Osteoblast (primary cell): ENCODE data around the gene ZNF536. TPM values are rescaled to one million over a fixed set of nuclear protein-coding genes. Genes with fewer than 3 reads are reported as not detected.
A peak's percentile ranks its signal among the peaks of the same experiment; 100 is the strongest.

ENCODE experiments used
- DNase-seq: peaks from one replicate; pipeline ENCODE4 v3.0.0; 2011; ENCODE audit warnings: low spot score, mixed read lengths; ENCODE audit not compliant: insufficient read length; ENCODE audit errors: missing footprints
- H2AFZ ChIP-seq: 2 replicates; pipeline ENCODE4 v1.6.0; 2011; ENCODE audit warnings: mild to moderate bottlenecking, low read length
- H3K27ac ChIP-seq: 2 replicates; pipeline ENCODE4 v1.5.1; 2011; ENCODE audit warnings: mild to moderate bottlenecking, low read depth, low read length, moderate library complexity
- H3K27me3 ChIP-seq: 2 replicates; pipeline ENCODE4 v1.6.0; 2012; ENCODE audit warnings: mild to moderate bottlenecking, control low read depth, inconsistent platforms, low read length, moderate library complexity; ENCODE audit not compliant: insufficient read depth
- H3K36me3 ChIP-seq: 2 replicates; pipeline ENCODE4 v1.5.1; 2011; ENCODE audit warnings: mild to moderate bottlenecking, low read length, control low read depth, moderate library complexity; ENCODE audit not compliant: insufficient read depth
- H3K4me1 ChIP-seq: 2 replicates; pipeline ENCODE4 v1.5.1; 2011; ENCODE audit warnings: mild to moderate bottlenecking, low read length, control low read depth, moderate library complexity; ENCODE audit not compliant: insufficient read depth
- H3K4me2 ChIP-seq: 2 replicates; pipeline ENCODE4 v1.6.0; 2011; ENCODE audit warnings: mild to moderate bottlenecking, low read length; ENCODE audit not compliant: insufficient read depth
- H3K4me3 ChIP-seq: fragments of 200-600 bp; sonication (generic); 3 replicates; pipeline ENCODE4 v1.5.1; 2012; ENCODE audit warnings: mild to moderate bottlenecking, low read length, inconsistent platforms; ENCODE audit not compliant: insufficient read depth
- H3K79me2 ChIP-seq: 2 replicates; pipeline ENCODE4 v1.6.0; 2012; ENCODE audit warnings: mild to moderate bottlenecking, low read length, control low read depth, inconsistent platforms; ENCODE audit not compliant: insufficient read depth
- H3K9me3 ChIP-seq: 2 replicates; pipeline ENCODE4 v1.5.1; 2011; ENCODE audit warnings: low read depth, low read length, control low read depth
- H4K20me1 ChIP-seq: 2 replicates; pipeline ENCODE4 v1.6.0; 2012; ENCODE audit warnings: mild to moderate bottlenecking, low read length, control low read depth; ENCODE audit not compliant: insufficient read depth
- total RNA-seq: library from RNA; depleted of rRNA; stranded (reverse); fragments of >200 nt; gene quantifications from 2 replicates; pipeline ENCODE4 v1.2.3, GENCODE V29; 2012
- TF ChIP-seq, protein P1 (sequence below): IDR thresholded peaks from 2 replicates; pipeline ENCODE4 v1.5.1; 2011; ENCODE audit warnings: mild to moderate bottlenecking, low read depth, low read length, moderate library complexity; ENCODE audit errors: extremely low read depth

The ZNF536 gene
- total RNA-seq, 1 donor, result not detected

DNA sequence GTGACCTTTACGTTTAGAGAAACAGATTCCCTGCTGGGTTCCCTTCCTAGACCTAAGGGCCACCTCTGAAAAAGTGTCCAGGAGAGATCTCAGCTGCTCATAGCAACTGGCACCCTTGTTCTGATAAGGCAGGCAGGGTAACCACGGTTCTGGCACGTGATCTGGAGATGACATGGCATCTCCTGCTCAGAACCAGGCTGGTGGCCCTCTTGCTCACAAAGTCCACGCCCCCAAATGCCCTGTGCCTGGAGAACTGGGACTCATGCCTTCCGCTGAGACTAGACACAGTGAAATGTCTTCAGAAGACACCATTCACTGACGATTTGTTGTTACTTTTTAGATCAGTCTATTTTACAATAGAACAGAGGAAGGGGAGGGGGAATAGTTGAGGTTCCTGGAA lies 174.1 kb downstream of the ZNF536 start:
- no peaks in the 10 kb centered on the region for H3K79me2 ChIP-seq
- TF ChIP-seq, protein P1, sequence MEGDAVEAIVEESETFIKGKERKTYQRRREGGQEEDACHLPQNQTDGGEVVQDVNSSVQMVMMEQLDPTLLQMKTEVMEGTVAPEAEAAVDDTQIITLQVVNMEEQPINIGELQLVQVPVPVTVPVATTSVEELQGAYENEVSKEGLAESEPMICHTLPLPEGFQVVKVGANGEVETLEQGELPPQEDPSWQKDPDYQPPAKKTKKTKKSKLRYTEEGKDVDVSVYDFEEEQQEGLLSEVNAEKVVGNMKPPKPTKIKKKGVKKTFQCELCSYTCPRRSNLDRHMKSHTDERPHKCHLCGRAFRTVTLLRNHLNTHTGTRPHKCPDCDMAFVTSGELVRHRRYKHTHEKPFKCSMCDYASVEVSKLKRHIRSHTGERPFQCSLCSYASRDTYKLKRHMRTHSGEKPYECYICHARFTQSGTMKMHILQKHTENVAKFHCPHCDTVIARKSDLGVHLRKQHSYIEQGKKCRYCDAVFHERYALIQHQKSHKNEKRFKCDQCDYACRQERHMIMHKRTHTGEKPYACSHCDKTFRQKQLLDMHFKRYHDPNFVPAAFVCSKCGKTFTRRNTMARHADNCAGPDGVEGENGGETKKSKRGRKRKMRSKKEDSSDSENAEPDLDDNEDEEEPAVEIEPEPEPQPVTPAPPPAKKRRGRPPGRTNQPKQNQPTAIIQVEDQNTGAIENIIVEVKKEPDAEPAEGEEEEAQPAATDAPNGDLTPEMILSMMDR, result no peak
- no peaks in the 10 kb centered on the region for H3K9me3 ChIP-seq
- no peak overlapping the region for H3K4me2 ChIP-seq
- H3K27ac ChIP-seq, result no peak overlapping the region
- no peak overlapping the region for H3K4me3 ChIP-seq
- no peak overlapping the region for H2AFZ ChIP-seq
- no peak for DNase-seq
- H4K20me1 ChIP-seq, result no peaks in the 10 kb centered on the region
- H3K27me3 ChIP-seq, result no peaks in the 10 kb centered on the region
- H3K4me1 ChIP-seq, result no peaks in the 10 kb centered on the region
- no peaks in the 10 kb centered on the region for H3K36me3 ChIP-seq

DNA sequence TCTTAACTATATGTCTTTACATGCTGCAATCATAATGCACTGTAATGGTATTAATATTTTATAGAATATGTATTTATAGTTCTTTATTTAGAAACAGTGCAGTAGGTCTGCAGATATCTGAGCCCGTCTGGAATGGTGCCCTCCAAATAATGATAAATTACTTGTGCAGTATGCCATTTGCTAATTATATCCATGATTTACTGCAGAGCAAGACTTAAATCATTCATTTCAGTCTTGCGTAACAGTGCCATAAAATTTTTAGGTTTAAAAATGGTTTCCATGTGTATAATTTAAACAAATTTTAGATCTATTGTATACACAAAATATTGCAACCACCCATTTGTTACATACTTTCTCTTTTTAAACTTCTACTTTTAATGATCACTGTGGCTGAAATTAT lies 175.1 kb downstream of the ZNF536 start:
- Histone ChIP-seq H3K79me2 (no peaks in the 10 kb centered on the region), H3K36me3 (no peaks in the 10 kb centered on the region), H3K4me1 (no peaks in the 10 kb centered on the region), H3K9me3 (no peaks in the 10 kb centered on the region), H3K27me3 (no peaks in the 10 kb centered on the region), H3K27ac (no peak overlapping the region), H3K4me3 (no peak overlapping the region), H4K20me1 (no peaks in the 10 kb centered on the region), H3K4me2 (no peak overlapping the region), H2AFZ (no peak overlapping the region)
- TF ChIP-seq, protein P1, result no peak
- peak; percentile 30 for DNase-seq

DNA sequence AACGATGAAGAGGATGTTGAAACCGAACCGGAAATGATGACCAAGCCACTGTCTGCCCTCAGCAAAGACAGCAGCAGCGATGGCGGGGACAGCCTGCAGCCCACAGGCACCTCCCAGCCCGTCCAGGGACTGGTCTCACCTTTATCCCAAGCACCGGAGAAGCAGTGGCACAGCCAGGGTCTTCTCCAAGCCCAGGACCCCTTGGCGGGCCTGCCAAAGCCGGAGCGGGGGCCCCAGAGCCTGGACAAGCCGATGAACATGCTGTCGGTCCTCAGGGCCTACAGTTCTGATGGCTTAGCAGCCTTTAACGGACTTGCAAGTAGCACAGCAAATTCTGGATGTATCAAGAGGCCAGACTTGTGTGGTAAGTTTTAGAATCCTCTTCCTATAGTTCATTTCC lies 177.0 kb downstream of the ZNF536 start:
- no peak for DNase-seq
- Histone ChIP-seq H3K79me2 (no peaks in the 10 kb centered on the region), H3K36me3 (no peaks in the 10 kb centered on the region), H3K4me1 (no peaks in the 10 kb centered on the region), H3K27me3 (no peaks in the 10 kb centered on the region), H3K9me3 (no peaks in the 10 kb centered on the region), H2AFZ (no peak overlapping the region), H3K4me3 (no peak overlapping the region), H4K20me1 (no peaks in the 10 kb centered on the region), H3K4me2 (no peak overlapping the region), H3K27ac (no peak overlapping the region)
- TF ChIP-seq, protein P1, result no peak

DNA sequence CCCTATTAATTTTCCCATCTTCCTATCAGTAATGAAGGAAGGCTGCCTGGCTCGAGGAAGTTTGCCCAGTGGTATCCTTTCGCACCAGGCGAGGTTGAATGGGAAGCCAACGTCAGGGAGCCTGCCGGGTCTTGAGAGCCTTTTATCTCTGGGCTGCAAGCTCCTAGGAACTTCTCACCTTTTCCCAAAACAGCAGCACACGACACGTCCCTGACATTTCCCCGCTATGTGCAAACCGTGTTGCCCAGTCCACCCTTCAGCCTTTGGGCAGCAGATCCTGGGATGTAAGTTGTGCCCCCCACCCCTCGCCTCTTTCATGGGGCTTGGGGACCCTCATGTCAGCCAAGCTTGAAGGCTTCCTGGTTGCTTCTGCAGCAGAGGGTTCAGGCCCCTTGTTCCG lies 179.1 kb downstream of the ZNF536 start:
- DNase-seq, result no peak
- H3K27ac ChIP-seq, result no peak overlapping the region
- no peak overlapping the region for H3K4me3 ChIP-seq
- no peaks in the 10 kb centered on the region for H3K79me2 ChIP-seq
- no peaks in the 10 kb centered on the region for H4K20me1 ChIP-seq
- TF ChIP-seq, protein P1, result no peak
- no peaks in the 10 kb centered on the region for H3K27me3 ChIP-seq
- H3K9me3 ChIP-seq, result no peaks in the 10 kb centered on the region
- no peaks in the 10 kb centered on the region for H3K4me1 ChIP-seq
- no peak overlapping the region for H2AFZ ChIP-seq
- no peaks in the 10 kb centered on the region for H3K36me3 ChIP-seq
- no peak overlapping the region for H3K4me2 ChIP-seq
